A549 (cell line): ENCODE data around the gene STAM.

Source experiments
- EP300 ChIP-seq, 2 experiments: fragments of >200 bp; sonication (Bioruptor Twin); formaldehyde crosslinking; IDR thresholded peaks; 2 replicates in 1 of 2; 3 replicates in 1 of 2; pipeline ENCODE4 v1.6.1; 2016 to 2017
- MAFK ChIP-seq: fragments of 450-650 bp; IDR thresholded peaks from 2 replicates; pipeline ENCODE4 v1.6.1; 2014; ENCODE audit not compliant: partially characterized antibody
- MAZ ChIP-seq: fragments of 150-350 bp; IDR thresholded peaks from 2 replicates; pipeline ENCODE4 v1.6.1; 2014; ENCODE audit warnings: antibody characterized with exemption, low read depth, low read length, borderline replicate concordance
- REST ChIP-seq: fragments of 200-600 bp; sonication (generic); IDR thresholded peaks from 2 replicates; pipeline ENCODE4 v1.6.1; 2016; ENCODE audit warnings: antibody characterized with exemption, mild to moderate bottlenecking, moderate library complexity
- SMC3 ChIP-seq: fragments of >200 bp; sonication (Bioruptor Twin); formaldehyde crosslinking; IDR thresholded peaks from 3 replicates; pipeline ENCODE4 v1.6.1; 2018; ENCODE audit warnings: inconsistent platforms
- TF ChIP-seq, protein P1 (sequence below): fragments of >200 bp; sonication (Bioruptor Twin); formaldehyde crosslinking; IDR thresholded peaks from 3 replicates; pipeline ENCODE4 v1.5.1; 2016
- TF ChIP-seq, protein P2 (sequence below): IDR thresholded peaks from 2 replicates; pipeline ENCODE4 v1.6.1; 2012
- TF ChIP-seq, protein P3 (sequence below): fragments of 450-650 bp; IDR thresholded peaks from 2 replicates; pipeline ENCODE4 v1.6.1; 2014; ENCODE audit warnings: antibody characterized with exemption
- TF ChIP-seq, protein P4 (sequence below): IDR thresholded peaks from 2 replicates; pipeline ENCODE4 v1.6.1; 2012
- TF ChIP-seq, protein P5 (sequence below): IDR thresholded peaks from 2 replicates; pipeline ENCODE4 v1.6.1; 2012; ENCODE audit warnings: low read depth, borderline replicate concordance

DNA sequence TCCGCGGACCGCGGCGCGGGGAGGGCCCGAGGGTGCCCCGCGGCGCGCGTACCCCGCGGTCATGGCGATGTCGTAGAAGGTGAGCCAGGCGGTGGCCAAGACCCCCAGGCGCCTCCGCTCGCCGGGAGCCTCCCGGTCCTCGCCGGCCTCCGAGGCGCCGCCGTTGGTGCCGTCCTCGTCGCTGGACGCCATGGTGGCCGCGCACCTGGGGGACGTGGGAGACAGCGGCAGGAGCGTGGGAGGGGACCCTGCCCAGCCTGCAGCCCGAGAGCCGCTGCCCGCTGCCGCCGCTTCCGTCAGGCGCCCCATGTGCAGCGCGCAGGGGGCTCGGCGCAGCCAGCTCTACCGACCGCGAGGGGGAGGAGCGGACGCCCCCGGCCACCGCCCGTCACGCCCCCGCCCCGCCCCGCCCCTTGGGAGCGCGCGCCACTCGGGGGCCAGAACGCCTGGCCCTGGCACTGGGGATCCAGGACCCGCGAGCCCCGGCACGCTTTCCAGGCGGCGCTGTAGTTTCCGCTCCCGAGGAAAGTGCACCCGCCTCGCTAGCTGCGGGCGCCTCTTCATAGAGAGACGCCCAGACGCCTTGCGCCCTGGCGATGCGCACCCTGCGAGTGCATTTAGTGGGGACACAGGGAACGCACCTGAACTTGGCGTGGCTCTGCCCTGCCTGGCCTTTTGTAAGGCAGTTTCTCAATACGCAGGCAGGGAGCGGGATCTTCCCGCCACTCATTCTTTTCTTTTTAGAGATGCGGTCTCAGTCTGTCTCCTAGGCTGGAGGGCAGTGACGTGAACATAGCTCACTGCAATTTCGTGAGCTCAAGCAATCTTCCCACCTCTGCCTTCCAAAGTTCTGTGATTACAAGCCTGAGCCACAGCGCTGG, 26.7 kb upstream of the STAM start, which contains the start of gene HACD1:
- TF ChIP-seq, protein P1, sequence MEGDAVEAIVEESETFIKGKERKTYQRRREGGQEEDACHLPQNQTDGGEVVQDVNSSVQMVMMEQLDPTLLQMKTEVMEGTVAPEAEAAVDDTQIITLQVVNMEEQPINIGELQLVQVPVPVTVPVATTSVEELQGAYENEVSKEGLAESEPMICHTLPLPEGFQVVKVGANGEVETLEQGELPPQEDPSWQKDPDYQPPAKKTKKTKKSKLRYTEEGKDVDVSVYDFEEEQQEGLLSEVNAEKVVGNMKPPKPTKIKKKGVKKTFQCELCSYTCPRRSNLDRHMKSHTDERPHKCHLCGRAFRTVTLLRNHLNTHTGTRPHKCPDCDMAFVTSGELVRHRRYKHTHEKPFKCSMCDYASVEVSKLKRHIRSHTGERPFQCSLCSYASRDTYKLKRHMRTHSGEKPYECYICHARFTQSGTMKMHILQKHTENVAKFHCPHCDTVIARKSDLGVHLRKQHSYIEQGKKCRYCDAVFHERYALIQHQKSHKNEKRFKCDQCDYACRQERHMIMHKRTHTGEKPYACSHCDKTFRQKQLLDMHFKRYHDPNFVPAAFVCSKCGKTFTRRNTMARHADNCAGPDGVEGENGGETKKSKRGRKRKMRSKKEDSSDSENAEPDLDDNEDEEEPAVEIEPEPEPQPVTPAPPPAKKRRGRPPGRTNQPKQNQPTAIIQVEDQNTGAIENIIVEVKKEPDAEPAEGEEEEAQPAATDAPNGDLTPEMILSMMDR: peak; percentile 47
- TF ChIP-seq REST (no peak), SMC3 (peak; percentile 58; the same call in 2 of the 3 replicates), EP300 (IDR thresholded peaks at IDR 0.05) (no peak; a peak in 1 of 5 replicates), MAZ (no peak), MAFK (no peak)
- TF ChIP-seq, protein P2, sequence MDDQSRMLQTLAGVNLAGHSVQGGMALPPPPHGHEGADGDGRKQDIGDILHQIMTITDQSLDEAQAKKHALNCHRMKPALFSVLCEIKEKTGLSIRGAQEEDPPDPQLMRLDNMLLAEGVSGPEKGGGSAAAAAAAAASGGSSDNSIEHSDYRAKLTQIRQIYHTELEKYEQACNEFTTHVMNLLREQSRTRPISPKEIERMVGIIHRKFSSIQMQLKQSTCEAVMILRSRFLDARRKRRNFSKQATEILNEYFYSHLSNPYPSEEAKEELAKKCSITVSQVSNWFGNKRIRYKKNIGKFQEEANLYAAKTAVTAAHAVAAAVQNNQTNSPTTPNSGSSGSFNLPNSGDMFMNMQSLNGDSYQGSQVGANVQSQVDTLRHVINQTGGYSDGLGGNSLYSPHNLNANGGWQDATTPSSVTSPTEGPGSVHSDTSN: no peak
- TF ChIP-seq, protein P3, sequence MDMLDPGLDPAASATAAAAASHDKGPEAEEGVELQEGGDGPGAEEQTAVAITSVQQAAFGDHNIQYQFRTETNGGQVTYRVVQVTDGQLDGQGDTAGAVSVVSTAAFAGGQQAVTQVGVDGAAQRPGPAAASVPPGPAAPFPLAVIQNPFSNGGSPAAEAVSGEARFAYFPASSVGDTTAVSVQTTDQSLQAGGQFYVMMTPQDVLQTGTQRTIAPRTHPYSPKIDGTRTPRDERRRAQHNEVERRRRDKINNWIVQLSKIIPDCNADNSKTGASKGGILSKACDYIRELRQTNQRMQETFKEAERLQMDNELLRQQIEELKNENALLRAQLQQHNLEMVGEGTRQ: no peak
- TF ChIP-seq, protein P4, sequence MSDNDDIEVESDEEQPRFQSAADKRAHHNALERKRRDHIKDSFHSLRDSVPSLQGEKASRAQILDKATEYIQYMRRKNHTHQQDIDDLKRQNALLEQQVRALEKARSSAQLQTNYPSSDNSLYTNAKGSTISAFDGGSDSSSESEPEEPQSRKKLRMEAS: peak; percentile 77
- TF ChIP-seq, protein P5, sequence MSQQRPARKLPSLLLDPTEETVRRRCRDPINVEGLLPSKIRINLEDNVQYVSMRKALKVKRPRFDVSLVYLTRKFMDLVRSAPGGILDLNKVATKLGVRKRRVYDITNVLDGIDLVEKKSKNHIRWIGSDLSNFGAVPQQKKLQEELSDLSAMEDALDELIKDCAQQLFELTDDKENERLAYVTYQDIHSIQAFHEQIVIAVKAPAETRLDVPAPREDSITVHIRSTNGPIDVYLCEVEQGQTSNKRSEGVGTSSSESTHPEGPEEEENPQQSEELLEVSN: no peak; the same call in 1 of the 2 replicates
